A673 (cell line): Measurements from ENCODE around the gene HNRNPA0.

Source experiments
- CTCF ChIP-seq: fragments of 300-800, 200-600 bp; sonication (generic); conservative IDR thresholded peaks from 2 replicates; pipeline ENCODE4 v1.5.1; 2017; ENCODE audit warnings: low read depth, mild to moderate bottlenecking, antibody characterized with exemption, low read length, moderate library complexity, mixed read lengths
- EZH2 ChIP-seq: fragments of 200-600 bp; sonication (generic); IDR thresholded peaks from 2 replicates; pipeline ENCODE4 v1.6.1; 2017; ENCODE audit warnings: borderline replicate concordance, low read depth, mild to moderate bottlenecking, mixed read lengths, antibody characterized with exemption, low read length; ENCODE audit not compliant: poor library complexity, severe bottlenecking

- TF ChIP-seq CTCF (0 out of 2 replicates have a peak, but pooled peaks have one; percentile 19), EZH2 (no peak)
These were observed 58.3 kb downstream of the HNRNPA0 start for GRCh38 chr5:137695651-137696428.
